ENCODE results near the gene IFIT3.

Gene IFIT3, protein sequence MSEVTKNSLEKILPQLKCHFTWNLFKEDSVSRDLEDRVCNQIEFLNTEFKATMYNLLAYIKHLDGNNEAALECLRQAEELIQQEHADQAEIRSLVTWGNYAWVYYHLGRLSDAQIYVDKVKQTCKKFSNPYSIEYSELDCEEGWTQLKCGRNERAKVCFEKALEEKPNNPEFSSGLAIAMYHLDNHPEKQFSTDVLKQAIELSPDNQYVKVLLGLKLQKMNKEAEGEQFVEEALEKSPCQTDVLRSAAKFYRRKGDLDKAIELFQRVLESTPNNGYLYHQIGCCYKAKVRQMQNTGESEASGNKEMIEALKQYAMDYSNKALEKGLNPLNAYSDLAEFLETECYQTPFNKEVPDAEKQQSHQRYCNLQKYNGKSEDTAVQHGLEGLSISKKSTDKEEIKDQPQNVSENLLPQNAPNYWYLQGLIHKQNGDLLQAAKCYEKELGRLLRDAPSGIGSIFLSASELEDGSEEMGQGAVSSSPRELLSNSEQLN

DNA sequence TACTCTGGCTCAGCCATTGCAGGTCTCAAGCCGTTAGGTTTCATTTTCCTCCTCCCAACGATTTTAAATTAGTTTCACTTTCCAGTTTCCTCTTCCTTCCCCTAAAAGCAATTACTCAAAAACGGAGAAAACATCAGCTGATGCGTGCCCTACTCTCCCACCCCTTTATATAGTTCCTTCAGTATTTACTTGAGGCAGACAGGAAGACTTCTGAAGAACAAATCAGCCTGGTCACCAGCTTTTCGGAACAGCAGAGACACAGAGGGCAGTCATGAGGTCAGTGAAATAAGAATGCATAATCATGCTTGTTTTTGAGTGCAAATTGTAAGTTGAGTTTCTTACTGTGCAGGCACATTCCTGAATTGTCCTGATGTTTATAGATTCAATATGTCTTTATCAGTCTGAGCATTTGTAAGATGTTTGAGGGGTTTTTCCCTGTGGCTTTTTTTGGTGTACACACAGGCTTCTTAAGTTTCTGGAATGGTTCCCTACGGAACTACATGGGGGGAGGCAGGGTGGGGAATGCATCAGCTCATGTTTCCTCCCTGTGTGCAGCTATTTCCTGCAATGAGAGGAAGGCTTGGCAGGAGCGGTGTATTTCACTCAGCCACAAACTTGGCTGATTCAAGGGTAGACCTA lies at the start of gene IFIT3:
Gene IFIT3, plus strand, starts transcription at position 195 of the 639 bp plus-strand sequence. Its CDS starts 77 bp downstream, at position 272.
- no peak within 1 kb of the TSS for H3K27ac ChIP-seq

DNA sequence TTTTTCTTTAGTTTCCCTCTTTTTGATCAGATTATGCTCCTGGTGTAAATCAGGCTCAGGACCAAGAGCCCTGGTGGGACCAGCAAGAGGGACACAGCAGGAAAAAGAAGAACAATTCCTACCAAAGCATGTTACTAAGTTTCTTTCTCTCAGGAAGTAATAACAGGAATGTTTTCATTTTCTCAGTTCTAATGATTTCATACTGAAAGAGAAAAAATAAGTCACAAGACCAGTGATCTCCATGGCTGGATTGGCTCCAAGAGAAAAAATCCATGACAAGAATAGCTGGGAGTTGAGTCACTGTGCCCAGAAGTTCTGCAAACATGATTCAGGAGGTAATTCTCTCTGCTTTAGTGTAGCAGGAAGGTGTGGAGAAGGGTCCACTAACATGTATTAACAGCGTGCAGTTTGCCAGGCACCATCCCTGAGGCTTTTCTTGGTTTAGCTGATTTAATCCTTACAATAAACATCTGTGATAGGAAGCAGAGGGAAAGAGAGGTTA lies 49.7 kb upstream of the IFIT3 start:
- no peak overlapping the region for H3K27ac ChIP-seq
- TF ChIP-seq, protein P1, sequence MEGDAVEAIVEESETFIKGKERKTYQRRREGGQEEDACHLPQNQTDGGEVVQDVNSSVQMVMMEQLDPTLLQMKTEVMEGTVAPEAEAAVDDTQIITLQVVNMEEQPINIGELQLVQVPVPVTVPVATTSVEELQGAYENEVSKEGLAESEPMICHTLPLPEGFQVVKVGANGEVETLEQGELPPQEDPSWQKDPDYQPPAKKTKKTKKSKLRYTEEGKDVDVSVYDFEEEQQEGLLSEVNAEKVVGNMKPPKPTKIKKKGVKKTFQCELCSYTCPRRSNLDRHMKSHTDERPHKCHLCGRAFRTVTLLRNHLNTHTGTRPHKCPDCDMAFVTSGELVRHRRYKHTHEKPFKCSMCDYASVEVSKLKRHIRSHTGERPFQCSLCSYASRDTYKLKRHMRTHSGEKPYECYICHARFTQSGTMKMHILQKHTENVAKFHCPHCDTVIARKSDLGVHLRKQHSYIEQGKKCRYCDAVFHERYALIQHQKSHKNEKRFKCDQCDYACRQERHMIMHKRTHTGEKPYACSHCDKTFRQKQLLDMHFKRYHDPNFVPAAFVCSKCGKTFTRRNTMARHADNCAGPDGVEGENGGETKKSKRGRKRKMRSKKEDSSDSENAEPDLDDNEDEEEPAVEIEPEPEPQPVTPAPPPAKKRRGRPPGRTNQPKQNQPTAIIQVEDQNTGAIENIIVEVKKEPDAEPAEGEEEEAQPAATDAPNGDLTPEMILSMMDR (IDR thresholded peaks at IDR 0.05) = no peak
- no peak for TF ChIP-seq ZFX (IDR thresholded peaks at IDR 0.05; ENCODE audit: borderline replicate concordance)

More for the DNA sequence above, at the start of gene IFIT3:
- TF ChIP-seq, protein P1 (IDR thresholded peaks at IDR 0.05) = no peak
- TF ChIP-seq ZFX (IDR thresholded peaks at IDR 0.05; ENCODE audit: borderline replicate concordance) = no peak

DNA sequence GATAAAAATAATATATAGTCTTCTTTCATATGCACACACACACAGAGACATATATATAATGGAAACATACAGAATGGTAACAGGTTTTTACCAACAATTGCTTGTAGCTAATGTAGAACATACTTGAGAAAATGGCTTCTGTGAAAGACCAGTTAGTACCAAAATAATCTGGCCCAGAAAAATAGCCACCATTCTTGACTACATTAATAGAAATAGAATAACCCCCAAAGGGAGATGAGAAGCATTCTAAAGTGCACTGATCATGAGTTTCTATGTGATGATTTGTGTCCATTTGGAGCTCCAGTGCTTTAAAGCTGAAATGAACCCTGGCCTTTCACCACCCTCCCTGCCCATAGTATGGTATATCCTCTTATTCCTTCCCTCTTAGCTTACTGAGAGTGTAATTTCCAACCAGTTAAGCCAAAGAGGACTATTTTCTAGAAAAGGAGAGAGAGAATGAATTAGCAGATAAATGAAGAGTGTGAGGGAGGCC lies 48.9 kb upstream of the IFIT3 start:
- no peak overlapping the region for H3K27ac ChIP-seq
- TF ChIP-seq, protein P1 (IDR thresholded peaks at IDR 0.05) = no peak
- TF ChIP-seq ZFX (IDR thresholded peaks at IDR 0.05; ENCODE audit: borderline replicate concordance) = no peak

DNA sequence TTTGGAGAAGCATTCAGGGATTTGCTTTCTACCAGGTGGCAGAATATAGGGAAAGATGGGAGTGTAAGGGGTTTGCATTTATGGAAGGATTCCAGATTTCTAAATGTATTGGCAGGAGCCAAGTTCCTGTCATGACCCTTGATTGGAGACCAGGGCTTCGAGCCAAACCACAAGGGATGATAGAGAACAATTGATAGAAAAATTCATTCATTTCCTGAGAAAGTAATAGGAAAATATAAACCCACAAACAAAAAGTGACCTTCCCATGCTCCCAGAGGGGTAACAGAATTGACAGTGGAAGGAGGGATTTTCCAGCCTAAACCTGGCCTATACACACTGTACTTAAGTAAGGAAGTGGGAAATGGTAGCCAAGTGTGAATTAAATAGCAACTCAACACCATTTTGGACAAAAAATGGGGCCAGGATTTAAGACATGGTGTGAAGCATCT lies 48.4 kb upstream of the IFIT3 start:
- TF ChIP-seq ZFX (IDR thresholded peaks at IDR 0.05; ENCODE audit: borderline replicate concordance) = no peak
- TF ChIP-seq, protein P1 (IDR thresholded peaks at IDR 0.05) = no peak
- no peak overlapping the region for H3K27ac ChIP-seq

DNA sequence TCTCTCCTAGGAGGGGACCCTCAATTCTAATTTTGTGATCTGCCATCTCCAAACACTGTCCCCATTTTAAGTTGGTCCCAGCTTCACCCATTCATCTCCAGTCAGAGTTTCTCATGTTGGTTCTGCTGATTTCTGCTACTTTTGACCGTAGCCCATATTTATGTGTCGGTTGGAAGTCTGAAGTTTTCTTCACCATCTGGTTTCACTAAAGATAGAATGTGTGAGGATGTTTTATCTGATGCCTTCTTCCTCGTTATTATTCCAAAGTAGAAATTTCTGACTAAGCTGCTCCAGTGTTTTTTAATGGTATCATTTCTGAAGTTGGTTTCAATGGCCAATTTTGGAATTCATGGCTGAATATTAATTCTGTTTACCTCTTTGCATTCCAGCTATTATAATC lies 47.3 kb upstream of the IFIT3 start:
- TF ChIP-seq, protein P1 (IDR thresholded peaks at IDR 0.05) = no peak
- no peak for TF ChIP-seq ZFX (IDR thresholded peaks at IDR 0.05; ENCODE audit: borderline replicate concordance)
- H3K27ac ChIP-seq = no peak overlapping the region

DNA sequence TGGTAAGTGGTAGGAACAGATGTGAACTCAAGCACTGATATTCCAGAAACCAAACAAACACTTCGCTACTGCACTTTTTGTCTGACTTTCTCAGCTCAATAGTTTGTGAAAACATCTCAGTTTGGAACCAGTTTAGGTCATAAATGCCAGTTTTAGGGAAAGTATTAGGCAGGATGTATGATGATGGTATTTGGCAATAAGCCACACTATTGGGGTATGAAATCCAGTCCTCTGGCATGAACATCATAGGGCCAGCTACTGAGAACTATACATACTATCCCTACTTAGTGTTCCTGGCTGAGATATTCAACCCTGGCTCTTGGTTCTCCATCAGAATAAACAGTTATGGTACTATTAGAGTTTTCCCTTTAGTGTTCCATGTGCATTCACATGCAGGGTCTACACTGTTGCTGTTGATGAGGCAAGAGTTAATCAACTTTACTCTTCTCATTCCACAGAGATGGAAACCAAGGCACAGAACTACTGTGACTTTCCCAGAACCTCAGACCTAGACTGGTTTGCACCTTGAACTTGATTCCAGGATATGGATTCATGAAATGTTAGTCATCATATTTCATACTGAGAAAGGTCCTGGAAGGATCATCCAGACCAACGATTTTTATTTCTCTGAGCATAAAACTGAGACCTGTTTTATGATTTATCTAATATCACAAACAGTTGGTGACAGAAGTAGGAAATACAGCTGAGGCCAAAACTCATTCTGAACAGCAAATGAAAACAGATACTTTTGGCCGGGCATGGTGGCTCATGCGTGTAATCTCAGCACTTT lies 46.0 kb upstream of the IFIT3 start:
- H3K27ac ChIP-seq = no peak overlapping the region
- TF ChIP-seq, protein P1 (IDR thresholded peaks at IDR 0.05) = no peak
- no peak for TF ChIP-seq ZFX (IDR thresholded peaks at IDR 0.05; ENCODE audit: borderline replicate concordance)

Data from 22Rv1 (cell line).